H1 (cell line): ENCODE results near the gene KCNJ9. TPM values are rescaled to one million over a fixed set of nuclear protein-coding genes. Genes with fewer than 3 reads are reported as not detected.

Experiments
- NANOG ChIP-seq: IDR thresholded peaks from 2 replicates; pipeline ENCODE4 v1.6.1; 2011; ENCODE audit warnings: low read length, low read depth, mild to moderate bottlenecking, inconsistent platforms; ENCODE audit not compliant: insufficient read depth, poor library complexity, severe bottlenecking
- SIN3A ChIP-seq, 2 experiments: IDR thresholded peaks in 1 of 2; conservative IDR thresholded peaks in 1 of 2; 2 replicates each; pipeline ENCODE4 v1.6.1; 2011 to 2012; ENCODE audit warnings: low read length in 2 of 2, improper control_type of control experiment in 1 of 2, low read depth in 1 of 2, mild to moderate bottlenecking in 1 of 2
- TBP ChIP-seq: IDR thresholded peaks from 2 replicates; pipeline ENCODE4 v1.6.1; 2011; ENCODE audit warnings: low read depth, low read length, improper control_type of control experiment
- polyA plus RNA-seq, 7 experiments: library from polyadenylated mRNA; depleted of rRNA in 3 of 7; stranded (reverse) in 5 of 7; unstranded in 2 of 7; fragments of >200 nt in 5 of 7; fragments of 200-250 nt in 2 of 7; gene quantifications; 1 replicate in 5 of 7; 2 replicates in 1 of 7; 4 replicates in 1 of 7; pipeline versions ENCODE4 v1.2.1 to v1.2.3, GENCODE V29; 2011 to 2013; ENCODE audit warnings: missing spikeins in 2 of 7, mixed read lengths in 2 of 7
- total RNA-seq: library from RNA; stranded (reverse); fragmentation: NEBNext Ultra II Directional; extraction: Animal tissue kit (Norgen Biotek cat#: 25700); gene quantifications from 2 replicates; pipeline ENCODE4 v1.2.1, GENCODE V29; 2021

Gene KCNJ9
- total and polyA plus RNA-seq, 2 of the 8 experiments (the other 6 are each of a cell fraction or from before 2014, with no cell fraction given) = 0.02 to 0.13 TPM

- no peak for TF ChIP-seq SIN3A (conservative IDR thresholded peaks at IDR 0.05 in 1 of 2, IDR thresholded peaks at IDR 0.05 in 1 of 2; ENCODE audit: low read depth in 1 of 2, low read length in 2 of 2)
- TF ChIP-seq NANOG = no peak
- TF ChIP-seq TBP = no peak
Measured at GRCh38 chr1:160090760-160091159, 9.4 kb downstream of the KCNJ9 start (continued).
